Left renal pelvis (tissue), 4 donors: ENCODE measurements around the gene PPP4R3B. TPM values are rescaled to one million over a fixed set of nuclear protein-coding genes. Genes with fewer than 3 reads are reported as not detected.
"Not testable (repeated sequence)": the region's sequence is repeated elsewhere in the genome, so short reads cannot be mapped to it uniquely, and the experiment has no call there.

ENCODE experiments used
- DNase-seq, 4 donors: peaks; one replicate each; pipeline ENCODE4 v3.0.0-alpha.2; 2013; ENCODE audit warnings: low read depth in 4 of 4, low spot score in 3 of 4
- polyA plus RNA-seq, 4 donors: library from polyadenylated mRNA; unstranded; fragments of 120-200 nt; gene quantifications; one replicate each; pipeline ENCODE4 v1.2.1, GENCODE V29; 2013; ENCODE audit not compliant: insufficient read length in 4 of 4

Gene PPP4R3B
- polyA plus RNA-seq, 4 donors: 67.1 to 92.8 (median 78.4) TPM

GRCh38 chr2:55598056-55598795 lies 19.2 kb downstream of the PPP4R3B start:
- DNase-seq: no peak

- not testable (repeated sequence) for DNase-seq
Observed at GRCh38 chr2:55596795-55597194, 20.6 kb downstream of the PPP4R3B start.

- no peak for DNase-seq
Observed at GRCh38 chr2:55595536-55595935, 21.9 kb downstream of the PPP4R3B start.

- DNase-seq: no peak
Observed at GRCh38 chr2:55592130-55592529, 25.3 kb downstream of the PPP4R3B start.

- DNase-seq: no peak
Observed at GRCh38 chr2:55590810-55591440, 26.5 kb downstream of the PPP4R3B start.

- DNase-seq: no peak
Observed at GRCh38 chr2:55585451-55586080, 31.9 kb downstream of the PPP4R3B start.

- DNase-seq: peak in 1 of 4 donors; percentile 7
Observed at GRCh38 chr2:55581874-55582547, 35.4 kb downstream of the PPP4R3B start.

GRCh38 chr2:55581435-55581834 lies 36.0 kb downstream of the PPP4R3B start:
- DNase-seq: no peak

GRCh38 chr2:55569002-55569401 lies 48.4 kb downstream of the PPP4R3B start:
- DNase-seq: not testable (repeated sequence)

GRCh38 chr2:55567298-55567697 lies 50.1 kb downstream of the PPP4R3B start:
- no peak for DNase-seq

- no peak for DNase-seq
Observed at GRCh38 chr2:55565613-55566012, 51.8 kb downstream of the PPP4R3B start.

GRCh38 chr2:55560855-55561254 lies 56.6 kb downstream of the PPP4R3B start:
- DNase-seq: no peak

- no peak for DNase-seq
Observed at GRCh38 chr2:55556809-55557208, 60.6 kb downstream of the PPP4R3B start.

- DNase-seq: no peak
Observed at GRCh38 chr2:55555977-55556376, 61.4 kb downstream of the PPP4R3B start.

GRCh38 chr2:55553321-55553720 lies 64.1 kb downstream of the PPP4R3B start:
- no peak for DNase-seq

GRCh38 chr2:55550368-55551102 lies 66.9 kb downstream of the PPP4R3B start:
- no peak for DNase-seq

GRCh38 chr2:55547679-55548078 lies 69.7 kb downstream of the PPP4R3B start:
- DNase-seq: not testable (repeated sequence)

- no peak for DNase-seq
Observed at GRCh38 chr2:55547001-55547400, 70.4 kb downstream of the PPP4R3B start.

GRCh38 chr2:55530539-55531081 lies 86.8 kb downstream of the PPP4R3B start:
- DNase-seq: no peak

GRCh38 chr2:55526174-55526573 lies 91.2 kb downstream of the PPP4R3B start:
- DNase-seq: no peak
